Astrocyte (in vitro differentiated cells and primary cell): ENCODE measurements around the gene ERAL1. TPM values are rescaled to one million over a fixed set of nuclear protein-coding genes. Genes with fewer than 3 reads are reported as not detected.

Experiments
- DNase-seq: peaks from one replicate; pipeline ENCODE4 v3.0.0-alpha.2; 2010; ENCODE audit warnings: low read depth
- FAIRE-seq: peaks from 2 replicates; lab custom pipeline; 2011; peaks lifted over from hg19 to GRCh38; lab: Jason Lieb, UNC
- H2AFZ ChIP-seq: 2 replicates; pipeline ENCODE4 v1.6.0; 2012; ENCODE audit warnings: low read depth, low read length, inconsistent platforms
- H3K27ac ChIP-seq: 2 replicates; pipeline ENCODE4 v1.5.1; 2011; ENCODE audit warnings: low read depth, low read length, inconsistent platforms
- H3K27me3 ChIP-seq: 2 replicates; pipeline ENCODE4 v1.6.0; 2011; ENCODE audit warnings: low read length, inconsistent platforms; ENCODE audit not compliant: insufficient read depth
- H3K36me3 ChIP-seq: 2 replicates; pipeline ENCODE4 v1.5.1; 2011; ENCODE audit warnings: low read length, inconsistent platforms; ENCODE audit not compliant: insufficient read depth
- H3K4me1 ChIP-seq: 2 replicates; pipeline ENCODE4 v1.5.1; 2011; ENCODE audit warnings: low read length, inconsistent platforms; ENCODE audit not compliant: insufficient read depth
- H3K4me2 ChIP-seq: 2 replicates; pipeline ENCODE4 v1.6.0; 2012; ENCODE audit warnings: low read length, inconsistent platforms
- H3K4me3 ChIP-seq: 2 replicates; pipeline ENCODE4 v1.5.1; 2011; ENCODE audit warnings: low read depth, mild to moderate bottlenecking, low read length, inconsistent platforms; ENCODE audit not compliant: insufficient read depth
- H3K79me2 ChIP-seq: 2 replicates; pipeline ENCODE4 v1.6.0; 2012; ENCODE audit warnings: mild to moderate bottlenecking, low read length, inconsistent platforms; ENCODE audit not compliant: insufficient read depth
- H3K9ac ChIP-seq: 2 replicates; pipeline ENCODE4 v1.6.0; 2012; ENCODE audit warnings: mild to moderate bottlenecking, low read length, inconsistent platforms
- H3K9me3 ChIP-seq: 2 replicates; pipeline ENCODE4 v1.5.1; 2012; ENCODE audit warnings: low read depth, mild to moderate bottlenecking, low read length, inconsistent platforms; ENCODE audit not compliant: insufficient read depth
- H4K20me1 ChIP-seq: 2 replicates; pipeline ENCODE4 v1.6.0; 2012; ENCODE audit warnings: low read length, inconsistent platforms; ENCODE audit not compliant: insufficient read depth
- H3K27ac Mint-ChIP-seq: one replicate; pipeline ENCODE4 v1.8.0; 2021; ENCODE audit warnings: mild to moderate bottlenecking, mixed read lengths; ENCODE audit not compliant: unreplicated experiment
- H3K27me3 Mint-ChIP-seq: one replicate; pipeline ENCODE4 v1.8.0; 2021; ENCODE audit warnings: low read depth, mixed read lengths; ENCODE audit not compliant: unreplicated experiment
- H3K36me3 Mint-ChIP-seq: one replicate; pipeline ENCODE4 v1.8.0; 2021; ENCODE audit warnings: low read depth, mixed read lengths; ENCODE audit not compliant: unreplicated experiment
- H3K4me1 Mint-ChIP-seq: one replicate; pipeline ENCODE4 v1.8.0; 2021; ENCODE audit warnings: low read depth, mixed read lengths; ENCODE audit not compliant: unreplicated experiment
- H3K4me3 Mint-ChIP-seq: one replicate; pipeline ENCODE4 v1.8.0; 2021; ENCODE audit warnings: mild to moderate bottlenecking, moderate library complexity, mixed read lengths; ENCODE audit not compliant: unreplicated experiment
- H3K9me3 Mint-ChIP-seq: one replicate; pipeline ENCODE4 v1.8.0; 2021; ENCODE audit warnings: mild to moderate bottlenecking, mixed read lengths; ENCODE audit not compliant: unreplicated experiment
- EZH2 ChIP-seq: IDR thresholded peaks from 2 replicates; pipeline ENCODE4 v1.6.1; 2012; ENCODE audit warnings: mild to moderate bottlenecking, low read length, inconsistent platforms; ENCODE audit not compliant: insufficient read depth
- total RNA-seq: library from RNA; stranded (reverse); gene quantifications from 2 replicates; pipeline ENCODE4 v1.2.1, GENCODE V29; 2021
- TF ChIP-seq, protein P1 (sequence below): IDR thresholded peaks from 2 replicates; pipeline ENCODE4 v1.5.1; 2011; ENCODE audit warnings: low read depth, mild to moderate bottlenecking, inconsistent platforms, low read length, moderate library complexity; ENCODE audit not compliant: insufficient read depth

The ERAL1 gene
- total RNA-seq, 1 donor from 2014 or later: 38.4 TPM

GRCh38 chr17:28812748-28813377 lies 42.0 kb upstream of the ERAL1 start:
- Histone ChIP-seq H4K20me1 (peaks cover 38% of the 10 kb centered on the region), H3K27me3 (no peaks in the 10 kb centered on the region), H3K4me2 (peak overlapping the region; percentile 92), H3K79me2 (peaks cover 65% of the 10 kb centered on the region), H3K9me3 (no peaks in the 10 kb centered on the region), H2AFZ (peak overlapping the region; percentile 82), H3K27ac (peak overlapping the region; percentile 96), H3K4me3 (peak overlapping the region; percentile 82), H3K36me3 (no peaks in the 10 kb centered on the region), H3K9ac (peak overlapping the region; percentile 98), H3K4me1 (peaks cover 20% of the 10 kb centered on the region)
- no peak for FAIRE-seq
- Mint-ChIP-seq H3K9me3 (no peaks in the 10 kb centered on the region), H3K4me3 (peak overlapping the region; percentile 83), H3K36me3 (no peaks in the 10 kb centered on the region), H3K4me1 (peaks cover 24% of the 10 kb centered on the region), H3K27me3 (no peaks in the 10 kb centered on the region), H3K27ac (peak overlapping the region; percentile 91)
- TF ChIP-seq, protein P1, sequence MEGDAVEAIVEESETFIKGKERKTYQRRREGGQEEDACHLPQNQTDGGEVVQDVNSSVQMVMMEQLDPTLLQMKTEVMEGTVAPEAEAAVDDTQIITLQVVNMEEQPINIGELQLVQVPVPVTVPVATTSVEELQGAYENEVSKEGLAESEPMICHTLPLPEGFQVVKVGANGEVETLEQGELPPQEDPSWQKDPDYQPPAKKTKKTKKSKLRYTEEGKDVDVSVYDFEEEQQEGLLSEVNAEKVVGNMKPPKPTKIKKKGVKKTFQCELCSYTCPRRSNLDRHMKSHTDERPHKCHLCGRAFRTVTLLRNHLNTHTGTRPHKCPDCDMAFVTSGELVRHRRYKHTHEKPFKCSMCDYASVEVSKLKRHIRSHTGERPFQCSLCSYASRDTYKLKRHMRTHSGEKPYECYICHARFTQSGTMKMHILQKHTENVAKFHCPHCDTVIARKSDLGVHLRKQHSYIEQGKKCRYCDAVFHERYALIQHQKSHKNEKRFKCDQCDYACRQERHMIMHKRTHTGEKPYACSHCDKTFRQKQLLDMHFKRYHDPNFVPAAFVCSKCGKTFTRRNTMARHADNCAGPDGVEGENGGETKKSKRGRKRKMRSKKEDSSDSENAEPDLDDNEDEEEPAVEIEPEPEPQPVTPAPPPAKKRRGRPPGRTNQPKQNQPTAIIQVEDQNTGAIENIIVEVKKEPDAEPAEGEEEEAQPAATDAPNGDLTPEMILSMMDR: no peak
- TF ChIP-seq EZH2: no peak
- DNase-seq: peak; percentile 58

DNA sequence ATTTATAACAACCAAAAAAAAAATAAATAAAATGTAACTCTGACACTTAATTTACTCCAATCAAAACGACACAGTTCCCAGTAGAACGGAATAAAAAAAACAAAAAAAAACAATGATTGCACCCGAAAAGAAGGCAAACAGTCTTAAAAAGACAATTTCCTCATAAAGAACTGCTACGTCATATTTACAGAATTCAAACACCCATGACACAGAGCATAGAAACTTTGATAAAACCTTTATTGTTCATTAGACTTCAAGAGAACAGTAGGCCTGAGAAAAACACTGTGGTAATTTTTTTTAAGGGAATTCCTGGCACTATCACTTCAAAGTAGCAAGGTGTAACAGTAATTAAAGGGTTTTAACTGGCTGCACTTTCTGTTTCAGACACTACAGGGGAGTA lies 38.3 kb upstream of the ERAL1 start:
- Histone ChIP-seq H3K4me2 (no peak overlapping the region), H2AFZ (no peak overlapping the region), H3K4me1 (peaks cover 3% of the 10 kb centered on the region), H3K9ac (no peak overlapping the region), H3K4me3 (no peak overlapping the region), H3K36me3 (no peaks in the 10 kb centered on the region), H3K79me2 (peaks cover 69% of the 10 kb centered on the region), H4K20me1 (peaks cover 42% of the 10 kb centered on the region), H3K27ac (no peak overlapping the region), H3K27me3 (no peaks in the 10 kb centered on the region), H3K9me3 (no peaks in the 10 kb centered on the region)
- Mint-ChIP-seq H3K27me3 (no peaks in the 10 kb centered on the region), H3K36me3 (peaks cover 1% of the 10 kb centered on the region), H3K4me1 (peaks cover 7% of the 10 kb centered on the region), H3K9me3 (no peaks in the 10 kb centered on the region), H3K27ac (no peak overlapping the region), H3K4me3 (no peak overlapping the region)
- TF ChIP-seq, protein P1: no peak
- TF ChIP-seq EZH2: no peak
- no peak for FAIRE-seq
- no peak for DNase-seq

DNA sequence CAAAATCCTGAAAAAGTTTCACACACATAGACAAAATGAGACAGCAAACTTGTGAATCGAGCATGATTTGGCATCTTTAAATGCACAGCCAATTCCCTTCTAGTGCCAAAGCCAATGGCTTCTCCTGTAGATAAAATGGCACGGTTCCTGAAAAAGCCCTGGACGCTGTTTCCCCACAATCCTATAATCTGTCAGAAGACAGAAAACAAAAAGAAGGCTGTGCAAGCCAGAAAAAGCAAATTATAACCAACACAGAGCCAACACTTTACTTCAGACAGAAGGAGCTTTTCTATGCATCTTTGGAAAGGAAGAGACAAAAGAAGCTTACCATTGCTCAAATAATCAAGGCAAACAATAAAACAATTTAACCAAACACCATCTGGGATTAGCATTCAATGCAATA lies 36.0 kb upstream of the ERAL1 start:
- Histone ChIP-seq H3K4me1 (no peaks in the 10 kb centered on the region), H3K4me2 (no peak overlapping the region), H3K4me3 (no peak overlapping the region), H3K36me3 (no peaks in the 10 kb centered on the region), H4K20me1 (peaks cover 51% of the 10 kb centered on the region), H3K79me2 (peaks cover 65% of the 10 kb centered on the region), H3K27ac (no peak overlapping the region), H3K9me3 (no peaks in the 10 kb centered on the region), H3K9ac (no peak overlapping the region), H3K27me3 (no peaks in the 10 kb centered on the region), H2AFZ (no peak overlapping the region)
- TF ChIP-seq, protein P1: no peak
- no peak for TF ChIP-seq EZH2
- peaks cover 7% of the 10 kb centered on the region for H3K4me1 Mint-ChIP-seq
- no peaks in the 10 kb centered on the region for H3K9me3 Mint-ChIP-seq
- FAIRE-seq (no peak), DNase-seq (no peak)
- H3K4me3 Mint-ChIP-seq: no peak overlapping the region
- H3K27ac Mint-ChIP-seq: no peak overlapping the region
- H3K36me3 Mint-ChIP-seq: peaks cover 1% of the 10 kb centered on the region
- H3K27me3 Mint-ChIP-seq: no peaks in the 10 kb centered on the region
